ENCODE data around the gene SIRT3. TPM values are rescaled to one million over a fixed set of nuclear protein-coding genes. Genes with fewer than 3 reads are reported as not detected.
"Not testable (repeated sequence)": the region's sequence is repeated elsewhere in the genome, so short reads cannot be mapped to it uniquely, and the experiment has no call there.

SIRT3 gene
- total RNA-seq, 6 experiments from 2014 or later, result 9.2 to 22.0 (median 15.5) TPM

- H3K27me3 ChIP-seq, result no peaks in the 10 kb centered on the region
- no peak overlapping the region for H3K4me3 ChIP-seq
- H3K4me1 ChIP-seq, result no peaks in the 10 kb centered on the region
- H3K27ac ChIP-seq, result no peak overlapping the region
- WGBS (ENCODE audit: insufficient coverage, low coverage, low lambda C conversion rate, missing lambda C conversion rate), result 82% methylated on average over 3 of the region's 14 CpGs
- no peaks in the 10 kb centered on the region for H3K9me3 ChIP-seq
- DNase-seq, result peak in 1 of 3 donors; percentile 38
- peak in 1 of 4 donors; percentile 12 for ATAC-seq
- TF ChIP-seq POLR2A (IDR thresholded peaks at IDR 0.05) (no peak), CTCF (IDR thresholded peaks at IDR 0.05) (no peak)
- intact Hi-C loops (cut with DNase I), result no loop called here
- peaks cover 0 to 4% (median 1%) of the 10 kb centered on the region in 4 donors for H3K36me3 ChIP-seq
These were observed 13.9 kb downstream of the SIRT3 start for GRCh38 chr11:221998-222789.

GRCh38 chr11:221539-221938 is 14.6 kb downstream of the SIRT3 start:
- ATAC-seq, result no peak
- 88% methylated on average over 4 of the region's 7 CpGs for WGBS (ENCODE audit: insufficient coverage, low coverage, low lambda C conversion rate, missing lambda C conversion rate)
- Histone ChIP-seq H3K9me3 (no peaks in the 10 kb centered on the region), H3K4me3 (no peak overlapping the region), H3K27ac (no peak overlapping the region), H3K4me1 (no peaks in the 10 kb centered on the region), H3K36me3 (peaks cover 0 to 4% (median 1%) of the 10 kb centered on the region in 4 donors), H3K27me3 (no peaks in the 10 kb centered on the region)
- TF ChIP-seq CTCF (IDR thresholded peaks at IDR 0.05) (no peak), POLR2A (IDR thresholded peaks at IDR 0.05) (no peak)
- peak in 1 of 3 donors; percentile 17 for DNase-seq
- intact Hi-C loops (cut with DNase I), result no loop called here

GRCh38 chr11:220641-221215 is 15.4 kb downstream of the SIRT3 start:
- H3K27ac ChIP-seq; H3K4me1 ChIP-seq; intact Hi-C loops (cut with DNase I); DNase-seq; ATAC-seq; H3K36me3 ChIP-seq; H3K27me3 ChIP-seq; H3K4me3 ChIP-seq; H3K9me3 ChIP-seq: not testable (repeated sequence)
- WGBS (ENCODE audit: insufficient coverage, low coverage, low lambda C conversion rate, missing lambda C conversion rate), result 78% methylated on average over 2 of the region's 3 CpGs

- peaks cover 0 to 19% (median 8%) of the 10 kb centered on the region in 4 donors for H3K36me3 ChIP-seq
- intact Hi-C loops (cut with DNase I), result no loop called here
- H3K27ac ChIP-seq, result no peak overlapping the region
- H3K4me1 ChIP-seq, result no peaks in the 10 kb centered on the region
- TF ChIP-seq CTCF (IDR thresholded peaks at IDR 0.05) (no peak), POLR2A (IDR thresholded peaks at IDR 0.05) (no peak)
- no peak for ATAC-seq
- H3K9me3 ChIP-seq, result no peaks in the 10 kb centered on the region
- WGBS (ENCODE audit: insufficient coverage, low coverage, low lambda C conversion rate, missing lambda C conversion rate), result 82% methylated on average over 13 of the region's 29 CpGs
- no peak overlapping the region for H3K4me3 ChIP-seq
- peak in 1 of 3 donors; percentile 35 for DNase-seq
- H3K27me3 ChIP-seq, result no peaks in the 10 kb centered on the region
These were observed 17.1 kb downstream of the SIRT3 start for GRCh38 chr11:218815-219593.
